HepG2 (cell line): ENCODE data around the gene XPO5. TPM values are rescaled to one million over a fixed set of nuclear protein-coding genes. Genes with fewer than 3 reads are reported as not detected.
A peak's percentile ranks its signal among the peaks of the same experiment; 100 is the strongest.

Experiments
- CAMTA2 ChIP-seq: sonication (generic); formaldehyde crosslinking; IDR thresholded peaks from 2 replicates; pipeline ENCODE4 v1.4.0; 2020; ENCODE audit warnings: mild to moderate bottlenecking, missing genetic modification reagents, borderline replicate concordance
- CHD4 ChIP-seq: fragments of 200-600 bp; sonication (generic); IDR thresholded peaks from 2 replicates; pipeline ENCODE4 v1.7.0; 2017; ENCODE audit warnings: mild to moderate bottlenecking, low read length, borderline replicate concordance
- ERF ChIP-seq: IDR thresholded peaks from 2 replicates; pipeline ENCODE4 v1.6.1; 2018; ENCODE audit warnings: missing biosample characterization, missing genetic modification reagents
- FOXM1 ChIP-seq: sonication (generic); formaldehyde crosslinking; IDR thresholded peaks from 2 replicates; pipeline ENCODE4 v1.5.0; 2020; ENCODE audit warnings: missing genetic modification reagents
- JUN ChIP-seq: sonication (generic); formaldehyde crosslinking; IDR thresholded peaks from 2 replicates; pipeline ENCODE4 v1.4.0; 2020; ENCODE audit warnings: mild to moderate bottlenecking, missing genetic modification reagents
- MAFK ChIP-seq, 2 experiments: IDR thresholded peaks in 1 of 2; conservative IDR thresholded peaks in 1 of 2; 2 replicates each; pipeline ENCODE4 v1.6.1; 2011; ENCODE audit warnings: improper control_type of control experiment in 2 of 2, low read length in 2 of 2
- NFRKB ChIP-seq: fragments of 450-650 bp; IDR thresholded peaks from 2 replicates; pipeline ENCODE4 v1.6.1; 2017
- NR2F2 ChIP-seq: IDR thresholded peaks from 2 replicates; pipeline ENCODE4 v1.6.1; 2012; ENCODE audit warnings: low read depth, inconsistent platforms, borderline replicate concordance
- REXO4 ChIP-seq: sonication (generic); formaldehyde crosslinking; IDR thresholded peaks from 2 replicates; pipeline ENCODE4 v1.8.0; 2022; ENCODE audit warnings: missing genetic modification reagents, mild to moderate bottlenecking, borderline replicate concordance
- SETDB1 ChIP-seq: sonication (generic); formaldehyde crosslinking; IDR thresholded peaks from 2 replicates; pipeline ENCODE4 v1.5.1; 2020; ENCODE audit warnings: missing genetic modification reagents, mild to moderate bottlenecking, borderline replicate concordance
- SNAI1 ChIP-seq: sonication (generic); formaldehyde crosslinking; IDR thresholded peaks from 2 replicates; pipeline ENCODE4 v1.5.0; 2020; ENCODE audit warnings: mild to moderate bottlenecking, missing genetic modification reagents, borderline replicate concordance
- SP4 ChIP-seq: sonication (generic); formaldehyde crosslinking; IDR thresholded peaks from 2 replicates; pipeline ENCODE4 v1.8.1; 2023; ENCODE audit warnings: mild to moderate bottlenecking, missing genetic modification reagents
- SUZ12 ChIP-seq: fragments of 150-350 bp; IDR thresholded peaks from 2 replicates; pipeline ENCODE4 v1.6.1; 2014; ENCODE audit warnings: low read depth, low read length
- ZBTB3 ChIP-seq: sonication (generic); formaldehyde crosslinking; IDR thresholded peaks from 2 replicates; pipeline ENCODE4 v1.4.0; 2020; ENCODE audit warnings: low read depth, mild to moderate bottlenecking, moderate library complexity, missing genetic modification reagents, borderline replicate concordance
- ZBTB7A ChIP-seq: sonication (generic); formaldehyde crosslinking; IDR thresholded peaks from 2 replicates; pipeline ENCODE4 v1.8.0; 2022; ENCODE audit warnings: mild to moderate bottlenecking, missing genetic modification reagents
- ZFP36 ChIP-seq: fragments of 150-350 bp; IDR thresholded peaks from 2 replicates; pipeline ENCODE4 v1.6.1; 2018; ENCODE audit warnings: borderline replicate concordance, low read length, low read depth; ENCODE audit not compliant: partially characterized antibody
- ZFP90 ChIP-seq: sonication (generic); formaldehyde crosslinking; IDR thresholded peaks from 2 replicates; pipeline ENCODE4 v1.8.0; 2022; ENCODE audit warnings: missing genetic modification reagents, mild to moderate bottlenecking, inconsistent platforms, borderline replicate concordance
- ZNF101 ChIP-seq: sonication (generic); formaldehyde crosslinking; IDR thresholded peaks from 2 replicates; pipeline ENCODE4 v1.4.0; 2020; ENCODE audit warnings: mild to moderate bottlenecking, low read depth, missing genetic modification reagents, borderline replicate concordance
- ZNF546 ChIP-seq: sonication (generic); formaldehyde crosslinking; conservative IDR thresholded peaks from 2 replicates; pipeline ENCODE4 v1.8.1; 2023; ENCODE audit warnings: mild to moderate bottlenecking, missing genetic modification reagents
- ZNF547 ChIP-seq: sonication (generic); formaldehyde crosslinking; IDR thresholded peaks from 2 replicates; pipeline ENCODE4 v1.5.1; 2020; ENCODE audit warnings: mild to moderate bottlenecking, missing genetic modification reagents
- ZNF629 ChIP-seq: sonication (generic); formaldehyde crosslinking; conservative IDR thresholded peaks from 2 replicates; pipeline ENCODE4 v1.5.0; 2020; ENCODE audit warnings: missing genetic modification reagents
- ZSCAN9 ChIP-seq: IDR thresholded peaks from 2 replicates; pipeline ENCODE4 v1.6.1; 2016; ENCODE audit warnings: borderline replicate concordance
- polyA plus RNA-seq, 8 experiments: library from polyadenylated mRNA; depleted of rRNA in 3 of 8; stranded (reverse) in 7 of 8; unstranded in 1 of 8; fragments of >200 nt; fragmentation: Illumina TruSeq in 4 of 8; extraction: Trizol in 4 of 8; gene quantifications; 2 replicates each; pipeline versions ENCODE4 v1.2.1 to v1.2.3, GENCODE V29; 2011 to 2016; ENCODE audit warnings: low read depth in 4 of 8, missing spikeins in 1 of 8, mixed read lengths in 1 of 8; ENCODE audit not compliant: insufficient read depth in 1 of 8
- total RNA-seq, 5 experiments: library from RNA; depleted of rRNA; stranded (reverse); fragments of >200 nt; fragmentation: Illumina TruSeq; extraction: Trizol; gene quantifications; 2 replicates each; pipeline ENCODE4 v1.2.3, GENCODE V29; 2016; ENCODE audit warnings: low read depth in 1 of 5
- TF ChIP-seq, protein P1 (sequence below): sonication (generic); formaldehyde crosslinking; IDR thresholded peaks from 2 replicates; pipeline ENCODE4 v1.5.0; 2020; ENCODE audit warnings: mild to moderate bottlenecking, missing genetic modification reagents
- TF ChIP-seq, protein P2 (sequence below): IDR thresholded peaks from 2 replicates; pipeline ENCODE4 v1.6.1; 2016; ENCODE audit warnings: mild to moderate bottlenecking, missing biosample characterization, missing genetic modification reagents
- TF ChIP-seq, protein P3 (sequence below): sonication (generic); formaldehyde crosslinking; IDR thresholded peaks from 2 replicates; pipeline ENCODE4 v1.4.0; 2020; ENCODE audit warnings: missing genetic modification reagents

The XPO5 gene
- total and polyA plus RNA-seq, 2 of the 13 experiments (the other 11 are each of a cell fraction or from before 2014, with no cell fraction given), result 52.2 to 68.0 TPM

DNA sequence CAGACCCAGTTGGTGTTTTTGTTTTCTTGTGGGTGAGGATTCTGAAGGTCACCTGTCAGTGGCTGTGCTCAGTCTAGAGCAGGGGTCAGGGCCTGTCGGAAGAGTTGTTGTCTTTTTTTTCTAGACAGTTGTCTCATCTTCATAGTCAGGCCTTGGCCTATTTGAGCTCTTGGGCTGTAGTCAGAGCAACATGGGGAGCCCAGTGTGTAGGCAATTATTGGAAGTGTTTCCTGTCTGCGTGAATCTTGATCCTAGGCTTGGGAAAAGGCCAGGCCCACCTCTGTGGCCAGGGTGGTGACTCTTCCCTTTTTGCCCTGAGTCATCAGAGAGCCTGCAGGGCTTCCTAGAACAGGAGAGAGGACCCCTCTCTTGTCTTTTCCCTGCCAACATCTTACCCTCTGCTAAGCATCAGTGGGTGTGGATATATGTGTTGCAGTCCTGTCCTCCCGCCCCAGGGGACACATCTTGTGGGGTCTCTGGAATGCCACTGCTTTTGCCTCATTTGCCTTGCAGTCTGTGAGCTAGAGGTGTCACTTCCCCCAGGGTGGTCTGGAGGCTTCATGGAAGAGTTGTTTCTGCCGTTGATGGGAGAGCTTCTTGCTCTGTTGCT lies 87.1 kb downstream of the XPO5 start (continued):
- TF ChIP-seq SETDB1 (CRISPR knock-in tag) (no peak), CAMTA2 (CRISPR knock-in tag) (no peak), ZBTB3 (CRISPR knock-in tag) (no peak), FOXM1 (CRISPR knock-in tag) (no peak), ZNF101 (CRISPR knock-in tag) (no peak), JUN (CRISPR knock-in tag) (no peak), SP4 (CRISPR knock-in tag) (no peak), ZNF547 (0 out of 2 replicates have a peak, but pooled peaks have one; percentile 31), ZNF629 (CRISPR knock-in tag) (no peak), REXO4 (no peak), ERF (CRISPR knock-in tag) (peak; percentile 82), CHD4 (no peak), ZNF546 (no peak), NR2F2 (peak; percentile 57), ZFP90 (CRISPR knock-in tag) (peak; percentile 51; the same call in 1 of the 2 replicates), NFRKB (no peak), ZSCAN9 (no peak), SUZ12 (no peak), SNAI1 (CRISPR knock-in tag) (no peak), ZFP36 (no peak), MAFK (conservative IDR thresholded peaks at IDR 0.05 in 1 of 2, IDR thresholded peaks at IDR 0.05 in 1 of 2; ENCODE audit: low read length in 2 of 2) (peak; percentile 13 to 72), ZBTB7A (CRISPR knock-in tag) (peak; percentile 64; the same call in 1 of the 2 replicates)
- TF ChIP-seq, protein P1, sequence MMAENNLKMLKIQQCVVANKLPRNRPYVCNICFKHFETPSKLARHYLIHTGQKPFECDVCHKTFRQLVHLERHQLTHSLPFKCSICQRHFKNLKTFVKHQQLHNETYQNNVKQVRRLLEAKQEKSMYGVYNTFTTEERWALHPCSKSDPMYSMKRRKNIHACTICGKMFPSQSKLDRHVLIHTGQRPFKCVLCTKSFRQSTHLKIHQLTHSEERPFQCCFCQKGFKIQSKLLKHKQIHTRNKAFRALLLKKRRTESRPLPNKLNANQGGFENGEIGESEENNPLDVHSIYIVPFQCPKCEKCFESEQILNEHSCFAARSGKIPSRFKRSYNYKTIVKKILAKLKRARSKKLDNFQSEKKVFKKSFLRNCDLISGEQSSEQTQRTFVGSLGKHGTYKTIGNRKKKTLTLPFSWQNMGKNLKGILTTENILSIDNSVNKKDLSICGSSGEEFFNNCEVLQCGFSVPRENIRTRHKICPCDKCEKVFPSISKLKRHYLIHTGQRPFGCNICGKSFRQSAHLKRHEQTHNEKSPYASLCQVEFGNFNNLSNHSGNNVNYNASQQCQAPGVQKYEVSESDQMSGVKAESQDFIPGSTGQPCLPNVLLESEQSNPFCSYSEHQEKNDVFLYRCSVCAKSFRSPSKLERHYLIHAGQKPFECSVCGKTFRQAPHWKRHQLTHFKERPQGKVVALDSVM (CRISPR knock-in tag), result no peak
- TF ChIP-seq, protein P2, sequence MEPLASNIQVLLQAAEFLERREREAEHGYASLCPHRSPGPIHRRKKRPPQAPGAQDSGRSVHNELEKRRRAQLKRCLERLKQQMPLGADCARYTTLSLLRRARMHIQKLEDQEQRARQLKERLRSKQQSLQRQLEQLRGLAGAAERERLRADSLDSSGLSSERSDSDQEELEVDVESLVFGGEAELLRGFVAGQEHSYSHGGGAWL (CRISPR knock-in tag), result no peak
- TF ChIP-seq, protein P3, sequence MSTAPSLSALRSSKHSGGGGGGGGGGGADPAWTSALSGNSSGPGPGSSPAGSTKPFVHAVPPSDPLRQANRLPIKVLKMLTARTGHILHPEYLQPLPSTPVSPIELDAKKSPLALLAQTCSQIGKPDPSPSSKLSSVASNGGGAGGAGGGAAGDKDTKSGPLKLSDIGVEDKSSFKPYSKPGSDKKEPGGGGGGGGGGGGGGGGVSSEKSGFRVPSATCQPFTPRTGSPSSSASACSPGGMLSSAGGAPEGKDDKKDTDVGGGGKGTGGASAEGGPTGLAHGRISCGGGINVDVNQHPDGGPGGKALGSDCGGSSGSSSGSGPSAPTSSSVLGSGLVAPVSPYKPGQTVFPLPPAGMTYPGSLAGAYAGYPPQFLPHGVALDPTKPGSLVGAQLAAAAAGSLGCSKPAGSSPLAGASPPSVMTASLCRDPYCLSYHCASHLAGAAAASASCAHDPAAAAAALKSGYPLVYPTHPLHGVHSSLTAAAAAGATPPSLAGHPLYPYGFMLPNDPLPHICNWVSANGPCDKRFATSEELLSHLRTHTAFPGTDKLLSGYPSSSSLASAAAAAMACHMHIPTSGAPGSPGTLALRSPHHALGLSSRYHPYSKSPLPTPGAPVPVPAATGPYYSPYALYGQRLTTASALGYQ (CRISPR knock-in tag), result no peak; the same call in 1 of the 2 replicates
